Measurements from ENCODE around the gene PDCD1.

Gene PDCD1

DNA sequence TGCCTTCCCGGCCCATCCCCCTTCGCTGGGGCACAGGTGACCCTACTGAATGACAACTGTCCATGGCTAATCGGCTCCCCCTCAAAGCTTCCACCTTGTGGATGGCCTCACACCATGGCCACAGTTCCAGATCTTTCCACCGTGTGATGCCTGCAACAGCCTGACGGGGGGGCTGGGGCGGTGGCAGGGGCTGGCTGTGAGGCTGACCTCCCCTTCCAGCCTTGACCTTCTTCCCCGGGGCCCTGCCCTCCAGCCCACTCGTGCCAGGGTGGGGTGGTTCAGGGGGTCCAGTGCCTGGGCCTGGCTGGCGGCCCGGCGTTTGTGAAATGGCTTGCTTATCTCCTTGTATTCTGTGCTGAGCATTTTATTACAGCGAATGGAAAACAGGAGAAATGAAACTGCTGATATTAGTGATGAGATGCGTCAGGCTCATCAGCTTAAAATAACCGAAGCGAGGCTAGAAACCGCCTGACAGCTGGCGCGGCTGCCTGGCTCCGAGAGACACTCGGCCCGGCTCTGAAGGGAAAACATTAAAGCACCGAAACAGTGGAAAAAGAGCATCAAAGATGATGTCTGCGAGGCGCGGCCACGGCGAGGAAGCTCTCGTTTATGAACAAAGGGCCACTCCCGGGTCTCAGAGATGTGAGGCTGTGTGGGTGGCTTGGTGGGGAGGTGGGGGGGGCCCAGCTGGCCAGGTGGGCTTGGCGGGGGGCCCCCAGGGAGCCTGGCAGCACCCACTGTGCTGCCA, 916 bp upstream of the PDCD1 start:
- no peak for TF ChIP-seq Cebpa-rat (IDR thresholded peaks at IDR 0.05)
- Histone ChIP-seq H3K9ac (peak overlapping the region; percentile 69 to 97 (median 79)), H4K20me1 (peaks cover 0 to 7% (median 0%) of the 10 kb centered on the region in 11 experiments; a peak in 3 of 22 replicates), H3K9me3 (replicated peaks in 1 of 11) (no peaks in the 10 kb centered on the region), H3K4me3 (peak overlapping the region; percentile 37 to 64 (median 56)), H3K4me2 (peak overlapping the region; percentile 94 to 100 (median 99)), H3K27me3 (peaks cover 0 to 9% (median 3%) of the 10 kb centered on the region in 11 experiments; a peak in 7 of 22 replicates), H3K36me3 (no peaks in the 10 kb centered on the region), H3K27ac (peak overlapping the region; percentile 82 to 98 (median 89)), H3K4me1 (peaks cover 94 to 100% (median 99%) of the 10 kb centered on the region in 10 experiments)

DNA sequence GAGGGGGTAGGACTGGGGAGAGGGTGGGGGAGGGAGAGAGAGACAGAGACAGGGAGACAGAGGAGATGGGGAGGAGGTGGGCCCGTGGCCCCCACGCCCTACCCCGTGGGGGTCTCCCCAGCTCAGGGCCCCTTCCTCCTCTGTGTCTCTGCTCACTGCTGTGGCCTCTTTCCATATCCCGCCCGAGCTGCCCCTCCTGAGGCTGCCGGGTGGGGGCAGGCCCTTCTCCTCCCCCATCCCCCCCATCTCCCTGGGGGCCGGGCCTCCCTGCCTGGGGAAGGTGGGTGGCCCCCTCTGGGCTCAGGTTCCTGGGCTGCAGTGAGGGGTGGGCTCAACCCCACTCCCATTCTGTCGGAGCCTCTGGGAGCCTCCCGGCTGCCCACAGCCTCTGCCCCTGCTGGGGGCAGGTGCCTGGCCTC, 332 bp upstream of the PDCD1 start:
- H3K36me3 ChIP-seq: no peaks in the 10 kb centered on the region
- H3K4me2 ChIP-seq: peak overlapping the region; percentile 94 to 100 (median 99)
- peak overlapping the region; percentile 37 to 64 (median 56) for H3K4me3 ChIP-seq
- H4K20me1 ChIP-seq: peaks cover 0 to 13% (median 0%) of the 10 kb centered on the region in 11 experiments; a peak in 5 of 22 replicates
- peaks cover 0 to 9% (median 2%) of the 10 kb centered on the region in 11 experiments; a peak in 4 of 22 replicates for H3K27me3 ChIP-seq
- peaks cover 94 to 100% (median 99%) of the 10 kb centered on the region in 10 experiments for H3K4me1 ChIP-seq
- no peak for TF ChIP-seq Cebpa-rat (IDR thresholded peaks at IDR 0.05)
- peak overlapping the region; percentile 82 to 98 (median 89) for H3K27ac ChIP-seq
- no peaks in the 10 kb centered on the region for H3K9me3 ChIP-seq (replicated peaks in 1 of 11)
- H3K9ac ChIP-seq: peak overlapping the region; percentile 69 to 97 (median 79)

DNA sequence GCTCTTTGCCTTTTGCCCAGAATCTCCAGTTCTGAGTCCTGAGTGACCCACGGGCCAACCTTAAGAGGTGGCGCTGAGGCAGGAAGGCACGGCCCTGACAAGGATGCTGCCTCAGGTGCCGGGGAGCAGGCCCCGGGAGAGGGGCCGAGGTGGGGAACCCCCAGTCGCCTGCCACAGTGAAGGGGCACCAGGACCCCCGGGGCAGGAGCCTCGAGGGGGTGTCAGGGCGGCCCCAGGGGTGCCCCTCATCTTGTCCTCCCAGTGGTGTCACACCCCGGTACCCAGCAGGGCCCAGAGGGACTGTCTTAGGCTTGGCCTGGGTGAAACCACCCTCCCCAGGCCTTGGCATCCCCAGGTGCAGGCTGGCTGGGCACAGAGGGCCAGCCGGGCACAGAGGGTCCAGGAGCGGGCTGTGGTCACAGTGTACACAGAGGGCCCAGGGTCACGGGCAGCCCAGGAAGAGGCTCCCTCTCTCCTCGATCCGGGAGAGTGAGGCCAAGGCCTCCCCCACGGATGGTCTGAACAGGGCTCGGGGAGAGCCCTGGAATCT, 1.0 kb downstream of the PDCD1 start:
- Histone ChIP-seq H3K36me3 (peaks cover 0 to 6% (median 0%) of the 10 kb centered on the region in 11 experiments; a peak in 1 of 22 replicates), H3K9me3 (replicated peaks in 1 of 11) (no peaks in the 10 kb centered on the region), H3K4me1 (peaks cover 89 to 99% (median 95%) of the 10 kb centered on the region in 10 experiments), H3K27me3 (no peaks in the 10 kb centered on the region; a peak in 1 of 22 replicates), H3K4me2 (peak overlapping the region; percentile 94 to 100 (median 99)), H3K9ac (peak overlapping the region; percentile 53 to 97 (median 79)), H4K20me1 (peaks cover 0 to 27% (median 0%) of the 10 kb centered on the region in 11 experiments; a peak in 6 of 22 replicates), H3K27ac (peak overlapping the region; percentile 40 to 98 (median 89)), H3K4me3 (peak overlapping the region in 9 of 10 experiments; percentile 26 to 64 (median 57); a peak in 18 of 20 replicates)
- TF ChIP-seq Cebpa-rat (IDR thresholded peaks at IDR 0.05): no peak

- H3K27me3 ChIP-seq: no peaks in the 10 kb centered on the region; a peak in 1 of 22 replicates
- peak overlapping the region; percentile 94 to 100 (median 99) for H3K4me2 ChIP-seq
- TF ChIP-seq Cebpa-rat (IDR thresholded peaks at IDR 0.05): no peak
Observed at GRCh38 chr2:241857041-241857541, 1.6 kb downstream of the PDCD1 start.

GRCh38 chr2:241855888-241856422, 2.7 kb downstream of the PDCD1 start:
- Histone ChIP-seq H3K9ac (peak overlapping the region in 7 of 11 experiments; percentile 37 to 97 (median 59); a peak in 12 of 22 replicates), H3K4me3 (peak overlapping the region in 1 of 10 experiments; percentile 12; a peak in 1 of 20 replicates), H3K27ac (peak overlapping the region in 5 of 11 experiments; percentile 7 to 45 (median 26); a peak in 4 of 22 replicates), H3K27me3 (no peaks in the 10 kb centered on the region; a peak in 1 of 22 replicates), H3K9me3 (replicated peaks in 1 of 11) (no peaks in the 10 kb centered on the region), H4K20me1 (peaks cover 0 to 33% (median 0%) of the 10 kb centered on the region in 11 experiments; a peak in 7 of 22 replicates), H3K4me2 (peak overlapping the region; percentile 86 to 100 (median 99)), H3K36me3 (peaks cover 0 to 19% (median 0%) of the 10 kb centered on the region in 11 experiments; a peak in 5 of 22 replicates), H3K4me1 (peaks cover 72 to 86% (median 81%) of the 10 kb centered on the region in 10 experiments)
- TF ChIP-seq Cebpa-rat (IDR thresholded peaks at IDR 0.05): no peak

More at GRCh38 chr2:241857041-241857541, 1.6 kb downstream of the PDCD1 start:
- Histone ChIP-seq H4K20me1 (peaks cover 0 to 30% (median 0%) of the 10 kb centered on the region in 11 experiments; a peak in 6 of 22 replicates), H3K9me3 (replicated peaks in 1 of 11) (no peaks in the 10 kb centered on the region), H3K9ac (peak overlapping the region; percentile 53 to 97 (median 79); a peak in 17 of 22 replicates), H3K36me3 (peaks cover 0 to 11% (median 0%) of the 10 kb centered on the region in 11 experiments; a peak in 1 of 22 replicates), H3K4me1 (peaks cover 83 to 93% (median 91%) of the 10 kb centered on the region in 10 experiments), H3K4me3 (peak overlapping the region in 7 of 10 experiments; percentile 45 to 64 (median 58); a peak in 11 of 20 replicates), H3K27ac (peak overlapping the region in 10 of 11 experiments; percentile 40 to 98 (median 88); a peak in 14 of 22 replicates)

- peak overlapping the region in 7 of 11 experiments; percentile 37 to 97 (median 59); a peak in 14 of 22 replicates for H3K9ac ChIP-seq
- peaks cover 66 to 86% (median 75%) of the 10 kb centered on the region in 10 experiments for H3K4me1 ChIP-seq
- H3K4me2 ChIP-seq: peak overlapping the region; percentile 86 to 100 (median 99)
- H3K4me3 ChIP-seq: peak overlapping the region in 1 of 10 experiments; percentile 12; a peak in 1 of 20 replicates
- H3K9me3 ChIP-seq (replicated peaks in 1 of 11): no peaks in the 10 kb centered on the region
- peaks cover 0 to 39% (median 0%) of the 10 kb centered on the region in 11 experiments; a peak in 7 of 22 replicates for H4K20me1 ChIP-seq
- peak overlapping the region in 6 of 11 experiments; percentile 12 to 45 (median 26); a peak in 7 of 22 replicates for H3K27ac ChIP-seq
- H3K27me3 ChIP-seq: no peaks in the 10 kb centered on the region; a peak in 1 of 22 replicates
- peaks cover 0 to 25% (median 0%) of the 10 kb centered on the region in 11 experiments; a peak in 5 of 22 replicates for H3K36me3 ChIP-seq
- no peak for TF ChIP-seq Cebpa-rat (IDR thresholded peaks at IDR 0.05)
Observed at GRCh38 chr2:241855245-241855887, 3.3 kb downstream of the PDCD1 start.

DNA sequence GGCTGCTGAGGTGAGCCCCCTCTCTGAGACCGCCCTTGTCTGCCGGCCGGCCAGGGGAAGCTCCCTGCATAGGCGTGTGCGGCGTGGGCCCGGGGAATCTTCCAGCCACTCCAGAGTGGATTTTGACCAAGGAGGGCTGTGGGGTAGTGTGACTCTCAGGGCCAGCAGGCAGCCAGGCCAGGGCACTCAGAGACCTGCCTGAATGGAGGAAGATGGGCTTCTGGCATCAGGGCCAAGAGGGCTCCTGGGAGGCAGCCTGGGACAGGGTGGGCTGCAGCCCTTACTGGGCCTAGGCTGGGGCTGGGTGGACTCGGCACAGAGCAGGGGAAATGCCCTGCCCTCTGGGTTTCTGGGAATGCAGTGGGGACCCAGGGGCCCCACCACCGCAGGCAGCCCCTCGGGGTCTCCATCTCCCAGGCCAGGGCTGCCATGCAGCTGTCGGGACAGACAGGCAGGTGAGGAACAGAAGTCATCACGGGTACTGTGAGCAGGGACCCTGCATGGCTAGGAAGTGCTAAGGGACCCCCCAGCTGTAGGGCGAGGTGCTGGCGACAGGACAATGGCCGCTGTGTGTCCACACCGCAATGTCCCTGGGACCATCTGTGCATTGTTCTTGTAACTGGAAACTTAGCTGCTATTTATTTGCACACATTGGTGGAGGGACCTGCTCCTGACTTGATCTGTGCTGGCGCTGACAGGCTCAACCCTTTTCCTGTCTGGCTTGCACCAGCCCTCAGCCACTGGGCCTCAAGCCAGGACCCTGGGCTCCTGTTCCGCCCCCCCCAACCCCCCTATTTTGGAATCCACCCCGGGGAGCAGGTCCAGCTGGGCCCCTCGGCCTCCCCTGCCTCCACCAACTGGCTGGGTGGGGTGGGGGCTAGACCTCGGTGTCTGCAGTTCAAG, 4.1 kb downstream of the PDCD1 start:
- no peak for TF ChIP-seq Cebpa-rat (IDR thresholded peaks at IDR 0.05)

More for the DNA sequence above, 4.1 kb downstream of the PDCD1 start:
- Histone ChIP-seq H3K4me3 (no peak overlapping the region), H3K36me3 (peaks cover 0 to 28% (median 0%) of the 10 kb centered on the region in 11 experiments; a peak in 5 of 22 replicates), H3K27me3 (no peaks in the 10 kb centered on the region; a peak in 1 of 22 replicates), H3K27ac (peak overlapping the region in 7 of 11 experiments; percentile 12 to 48 (median 26); a peak in 10 of 22 replicates), H3K9ac (peak overlapping the region in 9 of 11 experiments; percentile 7 to 97 (median 54); a peak in 16 of 22 replicates), H4K20me1 (peaks cover 0 to 45% (median 0%) of the 10 kb centered on the region in 11 experiments; a peak in 7 of 22 replicates), H3K4me1 (peaks cover 62 to 79% (median 68%) of the 10 kb centered on the region in 10 experiments), H3K9me3 (replicated peaks in 1 of 11) (no peaks in the 10 kb centered on the region), H3K4me2 (peak overlapping the region; percentile 86 to 100 (median 99))
